ENCODE data around the gene ZNF787.
A peak's percentile ranks its signal among the peaks of the same experiment; 100 is the strongest.
"Not testable (repeated sequence)": the region's sequence is repeated elsewhere in the genome, so short reads cannot be mapped to it uniquely, and the experiment has no call there.

Gene ZNF787

DNA sequence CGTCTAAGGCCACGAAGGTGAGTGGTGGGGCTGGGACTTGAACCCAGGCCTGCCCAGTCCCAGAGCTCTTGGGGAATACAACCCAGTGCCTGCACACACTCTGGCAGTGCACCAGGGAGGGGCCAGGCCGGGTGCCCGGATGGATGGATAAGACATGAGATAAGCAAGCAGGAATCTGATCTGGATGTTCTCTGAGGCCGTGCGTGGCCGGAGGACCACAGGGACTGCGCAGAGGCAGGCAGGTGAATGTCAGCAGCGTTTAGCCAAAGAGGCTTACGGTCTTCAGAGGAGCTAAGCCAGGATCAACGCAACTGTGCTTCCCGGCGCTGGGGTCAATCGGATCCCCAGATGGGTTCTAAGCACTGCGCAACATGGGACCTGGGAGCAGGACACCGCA, 1.5 kb downstream of the ZNF787 start:
- DNase-seq = no peak

DNA sequence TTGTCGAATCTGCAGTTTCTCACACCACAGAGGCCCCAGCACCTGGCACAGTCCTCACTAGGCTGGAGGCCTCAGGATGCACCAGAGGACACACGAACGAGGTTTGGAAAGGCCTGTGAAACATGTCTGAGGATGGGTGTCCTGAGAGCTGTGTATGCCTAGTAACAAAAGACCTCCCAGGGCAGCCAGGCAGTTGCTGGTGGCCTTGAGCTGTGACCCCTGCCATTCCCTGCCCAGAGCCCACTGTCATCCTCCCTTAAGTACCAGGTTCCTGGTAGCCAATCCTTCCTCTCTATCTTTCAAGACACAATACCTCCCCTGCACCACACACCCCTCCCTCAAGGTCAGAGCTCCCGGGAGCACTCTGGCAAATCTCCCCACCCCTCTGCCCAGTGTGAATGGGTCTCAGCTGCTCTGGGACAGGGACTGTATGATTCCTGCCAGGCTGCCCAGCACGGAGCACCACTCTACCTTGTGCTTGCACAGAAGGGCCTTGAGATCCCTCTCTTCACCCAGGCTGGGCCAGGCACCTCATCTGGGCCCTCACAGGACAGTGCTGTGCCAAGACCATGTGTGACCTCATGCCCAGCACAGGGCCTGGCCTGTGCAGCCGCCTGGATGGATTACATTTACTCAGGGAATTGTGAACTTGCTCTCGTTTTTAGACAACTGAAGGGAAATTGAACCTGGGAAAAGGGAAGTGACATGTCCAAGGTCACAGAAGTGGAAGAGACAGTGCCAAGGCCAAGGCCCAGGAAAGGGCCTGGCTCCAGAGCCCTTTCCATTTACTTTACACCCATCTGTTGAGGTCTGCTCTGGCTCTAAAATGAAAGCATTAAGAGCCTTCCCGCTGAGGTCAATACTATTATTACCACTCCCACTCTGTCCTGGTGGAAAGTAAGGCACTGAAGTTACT, 2.2 kb downstream of the ZNF787 start:
- DNase-seq = no peak

DNA sequence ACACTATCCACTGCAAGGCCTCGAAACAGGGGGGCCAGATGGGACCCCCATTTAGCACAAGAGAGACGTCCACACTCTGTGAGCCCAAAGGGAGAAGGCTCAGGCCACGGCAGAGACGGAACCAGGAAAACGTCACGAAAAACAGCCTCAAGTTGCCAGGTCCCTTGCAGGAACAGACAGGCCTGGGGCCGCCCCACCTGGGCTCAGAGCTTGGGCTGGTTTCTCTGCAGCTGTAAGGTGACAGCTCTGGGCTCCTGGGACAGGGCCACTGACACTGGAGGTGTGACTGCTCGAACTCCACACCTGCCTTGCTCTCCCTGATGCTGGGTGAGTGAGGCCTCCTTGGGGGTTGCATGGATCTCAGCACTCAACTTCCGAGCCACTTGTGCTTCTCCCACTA, 3.2 kb downstream of the ZNF787 start:
- DNase-seq = no peak

DNA sequence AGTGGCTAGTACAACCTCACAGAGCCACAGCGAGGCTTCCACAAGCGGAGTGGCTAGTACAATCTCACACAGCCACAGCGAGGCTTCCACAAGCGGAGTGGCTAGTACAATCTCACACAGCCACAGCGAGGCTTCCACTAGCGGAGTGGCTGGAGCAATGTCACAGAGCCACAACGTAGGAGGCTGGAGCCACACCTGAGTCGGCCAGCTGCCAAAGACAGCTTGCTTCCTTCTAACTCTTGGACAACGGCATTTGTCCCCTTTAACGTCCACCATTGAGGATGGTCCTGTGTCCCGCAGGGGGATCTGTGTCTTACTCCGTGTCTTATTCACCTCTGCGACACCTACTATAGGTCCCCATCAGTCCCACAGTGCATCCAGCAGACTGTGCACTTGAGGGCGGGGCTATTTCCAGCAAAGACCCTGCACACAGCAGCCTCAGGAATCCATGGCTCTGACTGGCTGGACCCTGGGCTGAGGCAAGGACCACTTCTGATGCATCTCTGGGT, 3.7 kb downstream of the ZNF787 start:
- no peak for DNase-seq

DNA sequence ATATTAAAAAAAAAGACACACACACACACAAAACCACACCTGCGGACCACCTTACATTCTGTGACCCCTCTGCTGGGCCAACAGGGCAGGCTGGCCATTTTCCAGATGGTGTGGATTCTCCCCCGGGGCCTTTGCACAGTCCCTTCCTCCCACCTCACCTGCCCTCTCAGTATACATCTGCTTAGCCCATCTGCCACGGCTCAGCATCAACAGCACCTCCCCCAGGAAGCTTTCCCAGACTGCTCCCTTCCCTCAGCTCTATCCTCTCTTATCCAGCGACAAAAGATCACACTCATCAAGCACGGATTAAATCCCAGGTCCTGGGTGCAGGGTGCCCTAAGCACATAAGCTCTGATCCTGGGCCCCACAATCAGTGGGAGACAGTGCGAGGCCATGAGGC, 4.5 kb downstream of the ZNF787 start:
- DNase-seq = no peak

DNA sequence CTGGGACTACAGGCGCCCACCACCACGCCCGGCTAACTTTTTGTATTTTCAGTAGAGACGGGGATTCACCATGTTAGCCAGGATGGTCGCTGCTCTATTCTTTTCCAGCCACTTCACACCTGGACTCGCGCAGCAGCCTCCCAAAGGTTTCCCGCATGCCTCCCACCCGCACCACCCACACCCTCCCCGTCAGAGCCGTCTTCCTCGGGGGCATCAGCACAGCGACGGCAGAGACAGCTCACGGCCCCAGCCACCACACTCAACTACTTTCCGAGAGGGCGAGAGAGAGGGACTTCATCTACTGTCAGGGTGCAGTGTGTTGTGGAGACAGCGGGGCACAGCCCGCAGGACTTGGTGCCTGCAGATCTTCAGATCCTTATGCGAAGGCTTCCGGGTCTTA, 5.6 kb downstream of the ZNF787 start:
- no peak for DNase-seq

DNA sequence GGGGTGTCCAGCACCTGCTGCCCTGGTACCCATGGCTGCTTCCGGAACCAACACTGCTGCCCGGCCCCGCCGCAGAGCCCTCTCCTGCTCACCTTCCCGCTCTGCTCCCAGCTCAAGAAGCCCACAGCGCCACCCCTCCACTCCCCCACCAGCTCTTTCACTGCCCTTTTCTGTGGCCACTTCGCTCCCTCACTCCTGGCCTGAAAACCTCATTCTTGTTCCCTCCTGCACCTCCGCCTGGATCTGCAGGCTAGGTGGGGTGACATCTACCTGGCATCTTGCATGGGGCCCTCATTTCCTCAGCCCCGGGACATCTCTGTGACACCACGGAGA, 6.4 kb downstream of the ZNF787 start:
- DNase-seq = no peak

DNA sequence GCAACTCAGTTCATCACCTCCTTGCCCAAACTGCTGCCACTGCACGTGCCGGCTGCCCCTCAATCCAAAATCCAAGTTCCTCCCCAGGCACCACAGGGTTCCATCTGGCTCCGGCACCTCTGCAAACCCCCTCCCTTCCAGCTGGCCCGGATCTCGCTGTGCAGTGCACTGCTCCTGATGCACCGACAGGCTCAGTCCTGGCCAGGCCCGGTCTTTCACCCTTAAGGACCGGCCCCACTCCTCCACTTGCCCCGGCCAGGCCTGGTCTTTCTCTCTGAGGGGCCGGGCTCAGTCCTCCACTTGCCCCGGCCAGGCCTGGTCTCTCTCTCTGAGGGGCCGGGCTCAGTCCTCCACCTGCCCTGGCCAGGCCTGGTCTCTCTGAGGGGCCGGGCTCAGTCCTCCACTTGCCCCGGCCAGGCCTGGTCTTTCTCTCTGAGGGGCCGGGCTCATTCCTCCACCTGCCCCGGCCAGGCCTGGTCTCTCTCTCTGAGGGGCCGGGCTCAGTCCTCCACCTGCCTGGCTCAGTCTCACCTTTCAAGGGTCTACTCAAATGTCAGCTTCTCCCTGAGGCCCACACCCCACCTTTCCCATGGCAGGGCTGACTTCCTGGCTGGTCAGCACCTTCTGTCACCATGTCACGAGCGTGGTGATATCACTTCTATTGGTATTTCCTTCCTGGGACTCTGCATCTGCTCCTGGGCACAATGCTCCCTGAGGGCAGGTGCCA, 6.9 kb downstream of the ZNF787 start:
- no peak for DNase-seq

DNA sequence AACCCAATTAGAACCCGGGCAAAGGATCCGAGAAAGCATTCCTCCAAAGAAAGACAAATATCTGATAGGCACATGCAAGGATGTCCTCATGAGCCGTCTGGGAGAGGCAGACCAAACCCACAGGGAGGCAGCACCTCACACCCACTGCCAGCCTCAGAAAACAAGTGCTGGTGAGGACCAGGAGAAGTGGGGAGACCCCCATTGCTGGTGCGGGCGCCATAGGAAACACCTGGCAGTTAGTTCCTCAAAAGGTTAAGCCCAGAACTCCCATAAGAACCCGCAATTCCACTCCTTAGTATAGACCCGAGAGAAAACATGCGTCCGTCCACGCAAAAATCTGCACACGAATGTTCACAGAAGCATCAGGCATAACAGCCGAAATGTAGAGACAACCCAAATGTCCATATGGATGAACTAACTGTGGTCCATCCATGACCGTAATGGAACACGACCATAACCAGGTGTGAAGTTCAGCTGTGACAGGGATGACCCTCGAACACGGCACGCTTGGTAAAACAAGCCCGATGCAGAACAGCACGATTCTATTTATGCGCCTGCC, 7.9 kb downstream of the ZNF787 start:
- no peak for DNase-seq

DNA sequence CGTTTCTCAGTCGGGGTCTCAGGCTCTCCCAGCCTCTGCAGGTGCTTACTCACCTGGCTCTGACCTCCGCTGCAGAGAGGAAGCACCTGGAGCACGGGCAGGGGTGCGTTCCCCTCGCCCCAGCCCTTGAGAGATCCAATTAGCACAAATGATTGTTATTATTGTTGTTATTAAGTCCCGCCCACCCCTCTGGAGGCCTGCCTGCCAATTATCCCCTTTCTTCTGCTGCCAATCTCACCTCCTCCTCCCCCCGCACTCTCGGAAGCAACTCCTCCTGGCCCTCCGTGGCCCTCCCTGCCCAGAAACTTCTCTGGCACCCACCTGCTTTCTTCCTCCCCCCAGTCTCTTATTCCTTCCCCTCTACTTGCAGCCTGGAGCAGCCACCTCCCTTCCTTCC, 8.8 kb downstream of the ZNF787 start:
- no peak for DNase-seq

DNA sequence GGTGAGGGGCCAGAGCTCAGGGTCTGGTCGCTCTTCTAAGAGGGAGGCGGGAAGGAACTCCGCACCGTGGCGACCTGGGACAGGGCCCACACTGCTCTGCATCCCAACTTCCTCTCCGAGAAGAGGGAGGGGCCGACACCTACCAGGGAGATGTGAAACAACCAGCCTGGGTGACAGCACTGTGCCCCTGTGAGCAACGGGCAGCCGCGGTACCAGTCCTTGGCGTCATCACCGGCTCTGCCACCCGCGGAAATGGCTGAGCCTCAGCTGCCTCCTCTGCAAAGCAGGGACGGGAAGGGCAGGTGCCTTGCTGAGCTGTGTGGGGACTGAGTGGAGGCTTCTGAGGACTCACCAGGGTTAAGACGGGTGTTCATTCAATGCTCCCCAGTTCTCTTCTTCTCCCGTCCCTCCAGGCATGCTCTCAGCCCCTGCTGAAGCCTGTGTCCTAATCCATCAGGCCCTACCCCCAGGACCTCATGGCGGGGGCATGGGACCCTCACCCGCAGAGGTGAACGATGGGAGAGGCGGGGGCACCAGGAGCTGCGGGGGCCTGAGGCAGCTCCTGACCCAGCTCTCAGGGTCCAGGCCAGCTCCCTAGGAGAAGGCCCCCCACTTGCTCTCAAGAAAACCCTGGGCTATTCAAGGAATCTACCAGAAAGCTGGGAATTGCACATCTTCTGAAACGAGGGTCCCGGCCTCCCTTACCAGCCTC, 9.3 kb downstream of the ZNF787 start:
- DNase-seq = peak; percentile 58

DNA sequence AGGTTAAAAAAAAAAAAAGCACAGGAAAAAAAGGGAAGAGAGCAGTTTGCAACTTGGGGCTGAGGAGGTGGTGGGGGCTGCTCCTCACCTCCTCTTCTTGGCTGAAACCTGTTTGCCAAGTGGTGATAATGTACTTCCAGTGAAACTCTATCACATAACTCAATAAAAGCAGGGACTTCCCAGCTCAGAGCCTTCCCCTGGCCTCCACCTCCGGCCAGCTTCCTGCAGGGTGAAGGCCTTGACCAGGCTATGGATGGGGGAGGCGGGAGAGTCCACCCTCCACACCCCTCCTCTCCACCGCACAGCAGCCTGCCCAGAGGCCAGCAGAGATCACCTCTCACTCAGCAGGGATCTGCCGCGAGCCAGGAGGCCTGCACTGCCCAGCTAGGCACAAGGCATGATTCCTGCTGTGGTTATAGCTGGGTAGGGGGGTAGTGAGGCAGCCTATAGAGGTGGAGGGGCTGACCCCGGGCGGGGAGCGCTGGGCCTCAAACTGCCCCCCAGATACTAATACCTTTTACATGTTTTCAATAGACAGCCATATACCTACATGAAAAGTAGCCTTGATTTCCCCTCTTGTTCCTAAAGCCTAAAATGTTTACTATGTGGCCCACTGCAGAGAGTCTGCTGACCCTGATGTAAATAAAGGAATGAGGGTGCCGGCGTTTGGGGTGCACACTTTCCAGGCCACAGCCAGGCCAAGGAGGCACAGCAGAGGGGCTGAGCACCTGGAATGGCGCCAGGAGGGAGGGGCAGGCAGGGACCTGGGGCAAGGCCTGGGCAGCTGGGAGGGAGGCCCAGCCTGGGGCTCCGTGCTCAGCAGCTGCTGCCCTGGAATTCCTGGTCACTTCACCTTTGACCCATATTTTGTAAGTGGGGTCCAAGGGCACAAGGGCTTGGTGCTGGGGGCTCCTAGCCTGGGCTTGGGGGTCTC, 10.3 kb downstream of the ZNF787 start:
- no peak for DNase-seq

DNA sequence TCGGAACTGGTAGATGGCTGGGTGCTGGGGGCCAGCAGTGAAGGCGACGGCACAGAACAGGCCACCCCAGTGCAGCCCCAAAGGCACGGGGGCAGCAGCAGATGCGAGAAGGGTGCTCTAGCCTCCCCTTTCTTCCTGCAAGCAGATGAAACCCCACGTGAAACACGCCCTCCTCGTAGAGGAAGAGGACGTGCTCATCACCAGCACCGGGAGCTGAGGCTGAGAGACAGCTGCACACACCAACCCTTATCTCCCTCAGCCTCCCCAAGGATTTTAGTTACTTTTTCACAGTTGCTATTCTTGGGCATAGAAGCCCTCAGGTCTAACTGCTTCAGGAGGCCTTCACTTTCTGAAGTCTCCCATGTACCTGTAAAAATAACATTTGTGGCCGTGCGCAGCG, 11.9 kb downstream of the ZNF787 start:
- no peak for DNase-seq

DNA sequence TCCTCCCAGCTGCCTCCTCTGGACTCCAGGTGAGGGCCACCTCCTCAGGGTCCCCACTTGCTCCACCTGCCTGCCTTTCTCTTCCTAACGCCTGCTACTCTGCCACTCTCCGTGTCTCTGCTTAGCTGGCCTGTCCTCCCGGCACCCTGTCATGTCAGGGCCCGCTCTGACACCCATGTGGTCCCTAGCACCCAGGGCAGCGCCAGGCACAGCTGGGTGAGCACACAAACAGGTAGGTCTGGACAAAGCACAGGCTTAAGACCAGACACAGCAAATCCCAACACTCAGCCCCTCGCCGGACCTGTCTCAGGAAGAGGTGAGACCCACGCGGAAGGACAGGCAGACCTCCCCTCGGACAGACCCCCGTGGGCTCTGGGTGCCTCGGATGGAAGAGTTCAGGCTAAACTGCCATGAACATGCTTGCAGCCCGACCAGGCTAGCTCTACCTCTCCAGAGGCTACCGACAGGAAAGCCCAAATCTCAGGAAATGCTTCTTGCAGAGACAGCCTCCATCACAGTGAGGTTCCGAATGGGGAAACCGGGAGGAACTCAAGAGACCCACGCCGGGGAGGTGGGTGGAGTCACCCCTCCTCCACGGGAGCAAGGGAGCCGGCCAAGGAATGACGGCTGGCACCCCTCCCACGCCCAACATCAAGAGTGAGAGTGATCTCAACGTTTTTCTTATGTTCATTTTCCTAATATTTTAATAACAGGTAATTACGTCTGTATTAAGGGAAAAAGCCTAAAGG, 12.5 kb downstream of the ZNF787 start:
- no peak for DNase-seq

DNA sequence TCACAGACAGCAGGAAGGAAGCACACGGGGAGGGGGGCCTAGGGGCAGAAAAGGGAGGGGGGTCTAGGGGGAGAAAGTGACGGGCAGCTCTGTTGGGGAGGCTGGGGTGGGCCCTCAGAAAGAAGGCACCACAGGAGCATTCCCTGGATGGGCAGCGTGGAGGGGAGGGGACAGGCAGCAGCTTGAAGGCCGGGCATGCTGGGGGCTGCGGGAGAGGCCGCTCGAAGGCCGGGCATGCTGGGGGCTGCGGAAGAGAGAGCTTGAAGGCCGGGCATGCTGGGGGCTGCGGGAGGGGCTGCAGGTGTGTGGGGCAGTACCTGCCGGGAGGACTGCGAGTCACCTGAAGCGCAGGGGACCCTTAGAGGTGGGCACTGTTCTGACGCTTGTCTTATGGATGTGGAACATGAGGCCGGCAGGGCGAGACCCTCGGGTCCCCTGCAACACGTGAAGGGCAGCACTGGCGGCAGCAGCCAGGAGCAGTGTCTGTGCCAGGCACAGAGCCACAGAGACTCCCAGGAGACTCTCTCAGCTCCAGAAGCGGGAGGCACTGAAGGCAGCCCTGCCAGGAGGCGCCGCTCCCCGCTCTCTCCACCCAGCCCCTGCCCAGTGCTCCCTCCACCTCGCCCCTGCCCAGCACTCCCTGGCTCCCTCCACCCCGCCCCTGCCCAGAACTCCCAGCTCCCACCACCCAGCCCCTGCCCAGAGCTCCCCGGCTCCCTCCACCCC, 13.3 kb downstream of the ZNF787 start:
- DNase-seq = no peak

DNA sequence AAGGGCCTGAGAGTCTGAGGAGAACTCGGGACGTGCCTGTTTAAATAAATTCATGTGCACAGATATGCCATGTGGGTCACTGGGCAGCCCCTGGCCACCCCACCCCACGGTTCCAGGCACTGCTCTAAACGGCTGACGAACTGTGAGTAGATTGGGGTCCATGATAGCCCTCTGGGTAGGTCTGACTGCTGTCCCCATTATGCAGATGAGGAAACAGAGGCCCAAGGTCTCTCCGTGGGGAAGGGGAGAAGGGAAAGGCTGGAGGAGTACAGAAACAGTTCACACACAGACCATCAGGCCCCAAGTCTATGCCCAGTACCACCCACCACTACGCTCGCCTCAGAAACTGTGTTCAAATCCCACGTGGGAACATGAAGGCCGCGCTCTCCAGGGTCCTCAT, 14.1 kb downstream of the ZNF787 start:
- no peak for DNase-seq

DNA sequence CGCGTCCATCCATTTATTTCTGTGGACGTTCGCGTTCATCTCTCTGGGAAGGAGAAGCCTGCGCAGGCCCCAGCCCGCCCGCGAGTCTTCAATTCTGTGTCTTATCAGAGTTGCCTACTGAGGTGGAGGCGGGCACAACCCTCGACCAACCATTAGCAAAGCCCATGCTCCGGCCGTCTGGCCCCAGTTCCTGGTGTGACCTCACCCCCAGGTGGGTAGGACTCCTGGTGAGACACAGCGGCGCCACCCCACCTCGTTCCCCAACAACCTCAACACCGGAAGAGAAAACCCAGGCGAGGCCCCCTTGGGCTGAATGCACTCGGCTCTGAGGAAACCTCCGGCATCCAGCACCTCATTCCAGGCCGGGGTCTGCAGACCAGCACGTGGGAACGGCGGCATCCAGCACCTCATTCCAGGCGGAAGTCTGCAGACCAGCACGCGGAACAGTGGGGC, 14.7 kb downstream of the ZNF787 start:
- no peak for DNase-seq

DNA sequence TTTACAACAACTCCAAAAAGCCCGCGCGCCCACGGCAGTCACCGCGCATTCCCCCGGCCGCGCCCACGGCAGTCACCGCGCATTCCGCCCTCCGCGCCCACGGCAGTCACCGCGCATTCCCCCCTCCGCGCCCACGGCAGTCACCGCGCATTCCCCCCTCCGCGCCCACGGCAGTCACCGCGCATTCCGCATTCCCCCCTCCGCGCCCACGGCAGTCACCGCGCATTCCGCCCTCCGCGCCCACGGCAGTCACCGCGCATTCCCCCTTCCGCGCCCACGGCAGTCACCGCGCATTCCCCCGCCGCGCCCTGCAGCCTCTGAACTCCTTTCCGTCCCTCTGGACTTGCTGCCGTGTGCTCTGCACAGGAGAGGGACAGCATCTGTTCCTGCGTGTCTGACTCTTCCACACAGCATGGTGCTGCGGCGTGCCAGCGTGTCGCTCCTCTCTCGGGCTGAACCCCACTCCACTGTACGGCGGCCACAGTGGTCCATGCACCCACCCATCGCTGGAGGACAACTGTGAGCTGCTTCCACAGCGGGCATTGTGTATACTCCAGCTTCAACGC, 15.2 kb downstream of the ZNF787 start:
- DNase-seq = not testable (repeated sequence)

DNA sequence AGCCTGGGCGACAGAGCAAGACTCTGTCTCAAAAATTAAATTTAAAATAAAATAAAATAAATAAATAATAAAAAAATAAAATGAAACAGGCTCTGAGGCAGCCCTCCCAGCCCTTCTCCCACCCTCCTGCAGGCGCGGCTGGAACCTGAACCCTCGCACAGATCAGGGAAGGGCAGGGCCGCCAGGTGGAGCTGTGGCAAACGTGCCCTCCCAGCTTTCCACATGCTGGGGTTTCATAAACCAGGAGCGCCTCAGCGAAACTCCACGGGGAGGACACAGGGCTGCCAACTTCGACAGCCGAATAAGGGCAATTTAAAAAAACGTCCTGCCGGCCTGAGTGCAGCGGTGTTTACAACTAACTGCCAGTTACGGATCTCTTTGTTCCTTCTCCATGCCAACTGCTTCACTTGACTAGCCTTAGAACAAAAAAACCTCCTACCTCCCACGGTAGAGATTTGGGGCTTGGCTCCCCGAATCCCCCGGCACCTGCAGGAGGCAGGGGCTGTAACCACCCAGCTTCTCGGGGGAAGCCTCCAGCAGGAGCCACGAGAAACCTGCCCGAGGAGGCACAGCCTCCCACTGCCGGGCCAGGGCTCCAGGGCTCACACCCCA, 15.9 kb downstream of the ZNF787 start:
- DNase-seq = peak; percentile 31

DNA sequence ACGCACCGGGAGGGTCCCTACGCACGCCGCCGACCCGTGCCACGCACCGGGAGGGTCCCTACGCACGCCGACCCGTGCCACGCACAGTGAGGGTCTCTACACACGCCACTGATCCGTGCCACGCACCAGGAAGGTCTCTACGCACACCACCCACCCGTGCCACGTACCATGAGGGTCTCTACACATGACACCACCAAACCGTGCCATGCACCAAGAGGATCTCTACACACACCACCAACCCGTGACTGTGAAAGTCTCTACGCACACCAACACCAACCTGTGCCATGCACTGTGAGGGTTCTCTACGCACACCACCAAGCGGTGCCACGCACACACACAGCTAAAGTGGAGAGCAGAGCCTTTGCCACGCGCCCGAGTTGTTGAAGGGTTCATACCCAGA, 16.7 kb downstream of the ZNF787 start:
- DNase-seq = no peak
